ENCODE results near the gene AGBL1.

AGBL1 gene

GRCh38 chr15:86403914-86404583 lies 324.4 kb downstream of the AGBL1 start:
- H3K18ac ChIP-seq (ENCODE audit: low read depth in 1 of 2, low read length in 2 of 2), result no peak overlapping the region
- no peaks in the 10 kb centered on the region for H3K79me1 ChIP-seq (replicated peaks; ENCODE audit: low read length, poor library complexity, severe bottlenecking)
- no peak overlapping the region for H2AFZ ChIP-seq (ENCODE audit: low read depth, low read length)
- no peak overlapping the region for H2BK5ac ChIP-seq (ENCODE audit: low read depth, low read length, poor library complexity, severe bottlenecking)
- H2BK12ac ChIP-seq (ENCODE audit: low read length in 2 of 2), result no peak overlapping the region
- no peak overlapping the region for H3K27ac ChIP-seq (ENCODE audit: low read length, poor library complexity, severe bottlenecking)
- WGBS, result 79% methylated on average over 3 of the region's 3 CpGs
- H3K14ac ChIP-seq (ENCODE audit: low read length in 2 of 2), result no peak overlapping the region
- H4K91ac ChIP-seq (ENCODE audit: low read length), result no peak overlapping the region
- H3K27me3 ChIP-seq (ENCODE audit: control insufficient read depth in 1 of 2, insufficient read depth in 1 of 2, low read length in 2 of 2), result no peaks in the 10 kb centered on the region
- no peak overlapping the region for H3K23ac ChIP-seq (ENCODE audit: low read length in 2 of 2)
- H2BK15ac ChIP-seq (ENCODE audit: low read depth, poor library complexity, severe bottlenecking), result no peak overlapping the region
- no peak overlapping the region for H3K4ac ChIP-seq (ENCODE audit: low read depth in 1 of 2, low read length in 2 of 2)
- H4K8ac ChIP-seq (ENCODE audit: low read length), result no peak overlapping the region
- H2BK120ac ChIP-seq (ENCODE audit: low read depth, low read length), result no peak overlapping the region
- no peak overlapping the region for H3K4me2 ChIP-seq (ENCODE audit: low read length, poor library complexity, severe bottlenecking)
- no peaks in the 10 kb centered on the region for H3K36me3 ChIP-seq (ENCODE audit: control insufficient read depth in 1 of 2, insufficient read depth in 2 of 2, low read depth in 1 of 2, low read length in 2 of 2)
- H3K4me3 ChIP-seq (ENCODE audit: insufficient read depth in 1 of 2, low read depth in 1 of 2, low read length in 2 of 2), result no peak overlapping the region
- H3K9ac ChIP-seq (ENCODE audit: low read length), result no peak overlapping the region
- no peaks in the 10 kb centered on the region for H3K9me3 ChIP-seq (ENCODE audit: control insufficient read depth, low read length)
- H3K4me1 ChIP-seq (ENCODE audit: control insufficient read depth, insufficient read depth, low read depth, low read length), result no peaks in the 10 kb centered on the region
- DNase-seq, result no peak
- H2AK5ac ChIP-seq (ENCODE audit: low read length, severe bottlenecking), result no peak overlapping the region

DNA sequence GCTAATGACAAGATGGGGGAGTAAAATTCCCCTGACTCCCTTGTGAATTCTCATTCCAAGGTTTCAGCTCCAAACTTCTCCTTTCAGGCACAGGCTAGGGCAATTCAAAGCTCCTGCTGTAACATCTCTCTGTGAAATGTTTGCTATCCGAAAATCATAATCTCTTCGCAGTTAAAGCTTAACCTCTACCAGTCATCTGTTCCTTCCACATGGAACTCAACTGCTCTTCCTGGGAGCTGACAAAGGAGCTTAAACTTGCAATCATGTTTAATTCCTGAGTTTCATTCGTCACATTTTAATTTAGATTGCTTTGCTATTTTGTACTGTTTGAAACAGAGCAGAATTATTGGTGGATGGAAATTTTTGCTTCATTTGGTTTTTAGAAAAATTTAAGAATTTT lies 328.6 kb downstream of the AGBL1 start:
- H3K4me2 ChIP-seq (ENCODE audit: low read length, poor library complexity, severe bottlenecking), result no peak overlapping the region
- H3K9ac ChIP-seq (ENCODE audit: low read length), result no peak overlapping the region
- H2BK120ac ChIP-seq (ENCODE audit: low read depth, low read length), result no peak overlapping the region
- no peaks in the 10 kb centered on the region for H3K79me1 ChIP-seq (replicated peaks; ENCODE audit: low read length, poor library complexity, severe bottlenecking)
- no peak for DNase-seq
- no peaks in the 10 kb centered on the region for H3K36me3 ChIP-seq (ENCODE audit: control insufficient read depth in 1 of 2, insufficient read depth in 2 of 2, low read depth in 1 of 2, low read length in 2 of 2)
- H3K27ac ChIP-seq (ENCODE audit: low read length, poor library complexity, severe bottlenecking), result no peak overlapping the region
- H4K91ac ChIP-seq (ENCODE audit: low read length), result no peak overlapping the region
- no peak overlapping the region for H3K23ac ChIP-seq (ENCODE audit: low read length in 2 of 2)
- no peak overlapping the region for H2BK5ac ChIP-seq (ENCODE audit: low read depth, low read length, poor library complexity, severe bottlenecking)
- H3K4me3 ChIP-seq (ENCODE audit: insufficient read depth in 1 of 2, low read depth in 1 of 2, low read length in 2 of 2), result no peak overlapping the region
- no peaks in the 10 kb centered on the region for H3K4me1 ChIP-seq (ENCODE audit: control insufficient read depth, insufficient read depth, low read depth, low read length)
- H4K8ac ChIP-seq (ENCODE audit: low read length), result no peak overlapping the region
- no peak overlapping the region for H3K14ac ChIP-seq (ENCODE audit: low read length in 2 of 2)
- H2BK12ac ChIP-seq (ENCODE audit: low read length in 2 of 2), result no peak overlapping the region
- H3K18ac ChIP-seq (ENCODE audit: low read depth in 1 of 2, low read length in 2 of 2), result no peak overlapping the region
- H2BK15ac ChIP-seq (ENCODE audit: low read depth, poor library complexity, severe bottlenecking), result no peak overlapping the region
- 89% methylated on average over 3 of the region's 3 CpGs for WGBS
- H3K27me3 ChIP-seq (ENCODE audit: control insufficient read depth in 1 of 2, insufficient read depth in 1 of 2, low read length in 2 of 2), result no peaks in the 10 kb centered on the region
- no peak overlapping the region for H2AK5ac ChIP-seq (ENCODE audit: low read length, severe bottlenecking)
- no peaks in the 10 kb centered on the region for H3K9me3 ChIP-seq (ENCODE audit: control insufficient read depth, low read length)
- H3K4ac ChIP-seq (ENCODE audit: low read depth in 1 of 2, low read length in 2 of 2), result no peak overlapping the region
- no peak overlapping the region for H2AFZ ChIP-seq (ENCODE audit: low read depth, low read length)

GRCh38 chr15:86411916-86412315 lies 332.2 kb downstream of the AGBL1 start:
- H3K14ac ChIP-seq (ENCODE audit: low read length in 2 of 2), result no peak overlapping the region
- H3K36me3 ChIP-seq (ENCODE audit: control insufficient read depth in 1 of 2, insufficient read depth in 2 of 2, low read depth in 1 of 2, low read length in 2 of 2), result no peaks in the 10 kb centered on the region
- H4K91ac ChIP-seq (ENCODE audit: low read length), result no peak overlapping the region
- H2BK120ac ChIP-seq (ENCODE audit: low read depth, low read length), result no peak overlapping the region
- H2BK5ac ChIP-seq (ENCODE audit: low read depth, low read length, poor library complexity, severe bottlenecking), result no peak overlapping the region
- no peak overlapping the region for H3K27ac ChIP-seq (ENCODE audit: low read length, poor library complexity, severe bottlenecking)
- H3K9ac ChIP-seq (ENCODE audit: low read length), result no peak overlapping the region
- no peak for DNase-seq
- no peaks in the 10 kb centered on the region for H3K79me1 ChIP-seq (replicated peaks; ENCODE audit: low read length, poor library complexity, severe bottlenecking)
- 94% methylated on average over 2 of the region's 2 CpGs for WGBS
- no peak overlapping the region for H2AK5ac ChIP-seq (ENCODE audit: low read length, severe bottlenecking)
- H4K8ac ChIP-seq (ENCODE audit: low read length), result no peak overlapping the region
- no peak overlapping the region for H3K4ac ChIP-seq (ENCODE audit: low read depth in 1 of 2, low read length in 2 of 2)
- H3K9me3 ChIP-seq (ENCODE audit: control insufficient read depth, low read length), result no peaks in the 10 kb centered on the region
- no peaks in the 10 kb centered on the region for H3K27me3 ChIP-seq (ENCODE audit: control insufficient read depth in 1 of 2, insufficient read depth in 1 of 2, low read length in 2 of 2)
- H3K4me1 ChIP-seq (ENCODE audit: control insufficient read depth, insufficient read depth, low read depth, low read length), result no peaks in the 10 kb centered on the region
- no peak overlapping the region for H2BK15ac ChIP-seq (ENCODE audit: low read depth, poor library complexity, severe bottlenecking)
- H3K4me2 ChIP-seq (ENCODE audit: low read length, poor library complexity, severe bottlenecking), result no peak overlapping the region
- H3K23ac ChIP-seq (ENCODE audit: low read length in 2 of 2), result no peak overlapping the region
- H3K4me3 ChIP-seq (ENCODE audit: insufficient read depth in 1 of 2, low read depth in 1 of 2, low read length in 2 of 2), result no peak overlapping the region
- H2BK12ac ChIP-seq (ENCODE audit: low read length in 2 of 2), result no peak overlapping the region
- H2AFZ ChIP-seq (ENCODE audit: low read depth, low read length), result no peak overlapping the region
- H3K18ac ChIP-seq (ENCODE audit: low read depth in 1 of 2, low read length in 2 of 2), result no peak overlapping the region

DNA sequence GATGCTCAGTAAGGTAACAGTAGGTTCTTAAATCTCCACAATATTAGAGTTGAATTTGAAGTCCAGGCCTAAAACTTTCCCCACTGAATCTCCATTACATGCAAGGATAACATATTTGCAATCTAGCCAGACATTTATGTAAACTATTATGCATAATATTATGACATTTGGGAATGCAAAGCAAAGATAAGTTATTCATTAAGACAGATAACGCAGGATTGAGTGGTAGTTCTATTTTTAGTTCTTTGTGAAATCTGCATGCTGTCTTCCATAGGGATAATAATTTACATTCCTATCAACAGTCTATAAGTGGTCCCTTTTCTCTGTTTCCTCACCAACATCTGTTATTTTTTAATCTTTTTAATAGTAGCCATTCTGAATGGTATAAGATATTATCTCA lies 333.5 kb downstream of the AGBL1 start:
- no peak overlapping the region for H2AK5ac ChIP-seq (ENCODE audit: low read length, severe bottlenecking)
- H2BK5ac ChIP-seq (ENCODE audit: low read depth, low read length, poor library complexity, severe bottlenecking), result no peak overlapping the region
- no peak overlapping the region for H3K9ac ChIP-seq (ENCODE audit: low read length)
- no peak overlapping the region for H3K27ac ChIP-seq (ENCODE audit: low read length, poor library complexity, severe bottlenecking)
- H2BK15ac ChIP-seq (ENCODE audit: low read depth, poor library complexity, severe bottlenecking), result no peak overlapping the region
- H3K23ac ChIP-seq (ENCODE audit: low read length in 2 of 2), result no peak overlapping the region
- H2BK120ac ChIP-seq (ENCODE audit: low read depth, low read length), result no peak overlapping the region
- H3K4ac ChIP-seq (ENCODE audit: low read depth in 1 of 2, low read length in 2 of 2), result no peak overlapping the region
- no peak overlapping the region for H3K14ac ChIP-seq (ENCODE audit: low read length in 2 of 2)
- H3K4me2 ChIP-seq (ENCODE audit: low read length, poor library complexity, severe bottlenecking), result no peak overlapping the region
- H3K79me1 ChIP-seq (replicated peaks; ENCODE audit: low read length, poor library complexity, severe bottlenecking), result no peaks in the 10 kb centered on the region
- H3K27me3 ChIP-seq (ENCODE audit: control insufficient read depth in 1 of 2, insufficient read depth in 1 of 2, low read length in 2 of 2), result no peaks in the 10 kb centered on the region
- no peak overlapping the region for H3K18ac ChIP-seq (ENCODE audit: low read depth in 1 of 2, low read length in 2 of 2)
- H4K91ac ChIP-seq (ENCODE audit: low read length), result no peak overlapping the region
- H4K8ac ChIP-seq (ENCODE audit: low read length), result no peak overlapping the region
- H2BK12ac ChIP-seq (ENCODE audit: low read length in 2 of 2), result no peak overlapping the region
- no peaks in the 10 kb centered on the region for H3K9me3 ChIP-seq (ENCODE audit: control insufficient read depth, low read length)
- no peak overlapping the region for H2AFZ ChIP-seq (ENCODE audit: low read depth, low read length)
- no peak for DNase-seq
- no peak overlapping the region for H3K4me3 ChIP-seq (ENCODE audit: insufficient read depth in 1 of 2, low read depth in 1 of 2, low read length in 2 of 2)
- 60% methylated on average over 1 of the region's 1 CpG for WGBS
- H3K36me3 ChIP-seq (ENCODE audit: control insufficient read depth in 1 of 2, insufficient read depth in 2 of 2, low read depth in 1 of 2, low read length in 2 of 2), result no peaks in the 10 kb centered on the region
- H3K4me1 ChIP-seq (ENCODE audit: control insufficient read depth, insufficient read depth, low read depth, low read length), result no peaks in the 10 kb centered on the region

Measured in mesenchymal stem cell (in vitro differentiated cells and primary cell).